Measurements from ENCODE around the gene LCLAT1. TPM values are rescaled to one million over a fixed set of nuclear protein-coding genes. Genes with fewer than 3 reads are reported as not detected.

LCLAT1 gene
- total and polyA plus RNA-seq, 2 donors (not counting 1 experiment from before 2014, with no cell fraction given), result 5.1 to 21.9 TPM

GRCh38 chr2:30590407-30590806 is 143.4 kb downstream of the LCLAT1 start:
- Histone ChIP-seq H3K27me3 (replicated peaks in 1 of 4; ENCODE audit: control extremely low read depth in 1 of 4, control insufficient read depth in 3 of 4, insufficient read depth in 4 of 4, low read length in 3 of 4) (no peaks in the 10 kb centered on the region), H3K4me2 (replicated peaks; ENCODE audit: low read depth, low read length, poor library complexity, severe bottlenecking) (no peak overlapping the region), H3K79me2 (ENCODE audit: control insufficient read depth, insufficient read depth, low read length) (no peaks in the 10 kb centered on the region), H3K4me3 (ENCODE audit: control extremely low read depth in 1 of 5, extremely low read depth in 1 of 5, insufficient read depth in 1 of 5, low read depth in 2 of 5, low read length in 4 of 5) (no peak overlapping the region), H2AFZ (ENCODE audit: insufficient read depth, low read depth, low read length, poor library complexity, severe bottlenecking) (no peak overlapping the region), H3K4me1 (ENCODE audit: control insufficient read depth in 2 of 2, insufficient read depth in 2 of 2, low read length in 2 of 2) (peaks cover 14 to 20% of the 10 kb centered on the region in 2 donors), H3K36me3 (replicated peaks in 1 of 2; ENCODE audit: control extremely low read depth in 1 of 2, control insufficient read depth in 1 of 2, extremely low read depth in 1 of 2, insufficient read depth in 2 of 2, low read length in 1 of 2) (peaks cover 0 to 2% of the 10 kb centered on the region in 2 experiments), H3K9ac (ENCODE audit: low read length) (no peak overlapping the region), H3K27ac (ENCODE audit: low read length in 2 of 2) (no peak overlapping the region), H3K9me3 (ENCODE audit: control extremely low read depth in 1 of 3, control insufficient read depth in 2 of 3, insufficient read depth in 1 of 3, low read length in 2 of 3) (peaks cover 0 to 6% (median 1%) of the 10 kb centered on the region in 3 donors), H4K20me1 (ENCODE audit: control insufficient read depth, insufficient read depth, low read length, poor library complexity, severe bottlenecking) (no peaks in the 10 kb centered on the region)
- intact Hi-C loops (cut with micrococcal nuclease), result no loop called here
- ATAC-seq (ENCODE audit: low read depth) (no peak), DNase-seq (no peak)
- H3K4me3 Mint-ChIP-seq, result no peak overlapping the region
- WGBS (ENCODE audit: insufficient coverage), result no CpG with 5 or more reads among the region's 1 CpG
- no peaks in the 10 kb centered on the region for H3K9me3 Mint-ChIP-seq (ENCODE audit: insufficient read depth)
- no peaks in the 10 kb centered on the region for H3K27me3 Mint-ChIP-seq
- H3K27ac Mint-ChIP-seq, result no peak overlapping the region
- no peak for TF ChIP-seq CTCF (IDR thresholded peaks at IDR 0.05)
- no peak for TF ChIP-seq EZH2 (IDR thresholded peaks at IDR 0.05; ENCODE audit: borderline replicate concordance, insufficient read depth, low read depth, low read length, poor library complexity, severe bottlenecking)
- POLR2A ChIA-PET, result no interaction called here
- peaks cover 25% of the 10 kb centered on the region for H3K4me1 Mint-ChIP-seq
- CTCF ChIA-PET, result no interaction called here

DNA sequence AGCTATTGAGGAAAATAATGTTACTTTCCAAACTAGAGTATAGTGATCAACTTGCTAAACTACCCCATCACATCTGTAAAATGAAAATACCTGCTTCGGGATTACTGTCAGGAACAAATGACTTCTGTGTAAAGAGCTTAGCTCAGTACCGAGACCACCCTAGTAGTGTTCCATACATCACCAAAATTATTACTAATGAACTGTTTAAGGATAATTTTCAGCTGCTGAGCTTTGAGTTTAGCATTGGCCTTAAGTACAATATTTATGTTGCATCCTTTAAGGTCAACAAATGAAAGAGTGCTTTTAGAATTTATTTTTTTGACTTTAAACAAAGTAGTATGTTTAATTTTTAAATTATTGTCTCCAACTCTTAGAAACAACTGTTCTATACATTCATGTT is 144.1 kb downstream of the LCLAT1 start:
- ChIA-PET POLR2A (no interaction called here), CTCF (interaction anchor here (1.1 kb wide), 1 partner anchor 10 kb away, joined by 6 read pairs; no protein-coding TSS in a partner anchor)
- Histone ChIP-seq H2AFZ (ENCODE audit: insufficient read depth, low read depth, low read length, poor library complexity, severe bottlenecking) (no peak overlapping the region), H3K4me1 (ENCODE audit: control insufficient read depth in 2 of 2, insufficient read depth in 2 of 2, low read length in 2 of 2) (peaks cover 9 to 17% of the 10 kb centered on the region in 2 donors), H3K9ac (ENCODE audit: low read length) (no peak overlapping the region), H4K20me1 (ENCODE audit: control insufficient read depth, insufficient read depth, low read length, poor library complexity, severe bottlenecking) (no peaks in the 10 kb centered on the region), H3K36me3 (replicated peaks in 1 of 2; ENCODE audit: control extremely low read depth in 1 of 2, control insufficient read depth in 1 of 2, extremely low read depth in 1 of 2, insufficient read depth in 2 of 2, low read length in 1 of 2) (peaks cover 0 to 3% of the 10 kb centered on the region in 2 experiments), H3K4me2 (replicated peaks; ENCODE audit: low read depth, low read length, poor library complexity, severe bottlenecking) (no peak overlapping the region), H3K4me3 (ENCODE audit: control extremely low read depth in 1 of 5, extremely low read depth in 1 of 5, insufficient read depth in 1 of 5, low read depth in 2 of 5, low read length in 4 of 5) (no peak overlapping the region), H3K27me3 (replicated peaks in 1 of 4; ENCODE audit: control extremely low read depth in 1 of 4, control insufficient read depth in 3 of 4, insufficient read depth in 4 of 4, low read length in 3 of 4) (no peaks in the 10 kb centered on the region), H3K27ac (ENCODE audit: low read length in 2 of 2) (no peak overlapping the region), H3K79me2 (ENCODE audit: control insufficient read depth, insufficient read depth, low read length) (no peaks in the 10 kb centered on the region), H3K9me3 (ENCODE audit: control extremely low read depth in 1 of 3, control insufficient read depth in 2 of 3, insufficient read depth in 1 of 3, low read length in 2 of 3) (peaks cover 0 to 1% (median under 1%) of the 10 kb centered on the region in 3 donors)
- intact Hi-C loops (cut with micrococcal nuclease), result no loop called here
- H3K9me3 Mint-ChIP-seq (ENCODE audit: insufficient read depth), result no peaks in the 10 kb centered on the region
- no CpG with 5 or more reads among the region's 2 CpGs for WGBS (ENCODE audit: insufficient coverage)
- H3K4me3 Mint-ChIP-seq, result no peak overlapping the region
- H3K4me1 Mint-ChIP-seq, result peaks cover 26% of the 10 kb centered on the region
- DNase-seq (no peak), ATAC-seq (ENCODE audit: low read depth) (no peak)
- no peak overlapping the region for H3K27ac Mint-ChIP-seq
- no peaks in the 10 kb centered on the region for H3K27me3 Mint-ChIP-seq
- TF ChIP-seq CTCF (IDR thresholded peaks at IDR 0.05) (no peak), EZH2 (IDR thresholded peaks at IDR 0.05; ENCODE audit: borderline replicate concordance, insufficient read depth, low read depth, low read length, poor library complexity, severe bottlenecking) (no peak)

All from B cell (primary cell).